ENCODE results near the gene NFKB1.

Gene NFKB1

DNA sequence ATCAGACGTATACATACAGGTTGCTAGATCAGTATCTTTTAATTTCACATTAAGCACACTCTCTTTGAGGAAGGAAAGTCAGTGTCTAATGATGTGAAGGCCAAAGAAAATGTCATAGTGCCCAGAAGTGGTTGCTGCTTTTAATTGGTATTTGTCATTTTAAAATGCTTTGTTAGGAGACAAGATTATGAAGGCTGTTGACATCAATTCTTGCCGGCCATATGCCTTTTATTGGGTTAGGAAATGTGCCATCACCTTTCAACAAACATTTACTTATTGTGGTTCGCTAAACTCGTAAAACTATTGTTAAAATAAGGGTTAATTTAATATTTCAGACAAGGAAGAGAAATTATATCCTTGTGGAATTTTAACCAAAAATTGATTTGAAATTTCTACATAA, 32.2 kb downstream of the NFKB1 start:
- no peak for DNase-seq

DNA sequence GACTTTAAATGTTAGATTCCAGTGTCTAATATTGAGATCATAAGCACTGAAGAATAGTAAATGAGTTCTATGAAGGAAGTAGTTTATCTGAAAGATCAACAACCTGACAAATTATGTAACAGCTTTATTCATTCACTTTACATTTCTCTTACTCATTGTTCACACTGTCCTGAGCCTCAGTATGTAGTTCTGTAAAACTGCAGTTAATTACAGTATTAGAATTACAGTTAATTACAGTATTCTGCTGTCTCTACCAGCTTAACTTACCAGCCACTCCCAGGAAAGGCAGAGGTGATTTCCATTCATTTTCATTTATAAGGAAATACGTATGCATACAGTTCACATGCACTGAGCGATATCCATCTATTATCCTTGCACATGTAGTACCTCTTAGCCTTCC, 32.7 kb downstream of the NFKB1 start:
- DNase-seq: no peak

DNA sequence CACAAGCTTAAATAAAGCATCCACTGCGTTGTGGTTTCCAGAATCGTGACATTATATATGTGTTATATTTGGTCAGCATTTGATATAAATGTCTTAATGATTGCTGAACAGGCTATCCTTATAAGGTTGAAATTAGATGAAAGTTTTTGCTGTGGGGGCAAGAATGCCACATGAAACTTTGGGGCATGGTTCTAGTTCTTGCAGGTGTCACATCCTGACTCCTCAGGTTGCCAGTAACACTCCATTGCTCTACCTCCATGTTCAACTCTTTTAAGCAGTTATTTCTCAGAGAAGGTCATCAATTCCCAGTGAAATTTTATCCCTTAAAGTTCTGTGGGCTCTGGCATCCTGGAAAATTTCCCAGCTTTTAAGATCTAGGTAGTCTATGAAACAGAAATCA, 33.7 kb downstream of the NFKB1 start:
- no peak for DNase-seq

DNA sequence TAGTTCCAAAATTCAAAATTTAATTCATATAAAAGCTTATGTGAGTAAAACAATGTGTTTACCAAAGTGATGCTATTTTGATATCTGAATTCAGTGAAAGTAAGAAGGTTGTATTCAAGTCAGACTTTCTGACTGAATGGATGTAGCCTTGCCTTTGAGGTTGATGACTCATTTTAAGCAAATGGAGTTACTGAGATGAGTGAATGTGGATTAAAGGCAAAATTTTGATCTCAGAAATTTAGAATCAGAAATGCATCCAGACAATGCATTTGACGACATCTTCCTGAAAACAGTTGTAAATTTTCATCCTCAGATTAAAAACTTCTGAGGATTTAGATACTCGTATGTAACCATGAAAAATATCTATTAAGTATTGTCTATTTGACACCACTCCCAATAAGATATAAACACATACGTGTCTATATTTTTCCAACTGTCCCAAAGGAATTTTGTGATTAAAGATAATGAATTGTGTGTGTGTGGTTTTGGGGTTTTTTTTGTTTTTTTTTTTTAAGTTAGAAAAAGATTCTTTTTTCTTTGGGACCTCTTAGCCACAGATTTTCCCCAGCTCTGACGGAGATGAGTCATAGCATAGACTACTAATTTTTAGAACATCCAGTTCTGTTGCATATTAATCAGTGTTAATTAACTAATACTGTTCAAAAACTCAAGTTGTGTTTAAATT, 34.4 kb downstream of the NFKB1 start:
- DNase-seq: no peak

GRCh38 chr4:102536768-102537167, 35.6 kb downstream of the NFKB1 start:
- DNase-seq: no peak

DNA sequence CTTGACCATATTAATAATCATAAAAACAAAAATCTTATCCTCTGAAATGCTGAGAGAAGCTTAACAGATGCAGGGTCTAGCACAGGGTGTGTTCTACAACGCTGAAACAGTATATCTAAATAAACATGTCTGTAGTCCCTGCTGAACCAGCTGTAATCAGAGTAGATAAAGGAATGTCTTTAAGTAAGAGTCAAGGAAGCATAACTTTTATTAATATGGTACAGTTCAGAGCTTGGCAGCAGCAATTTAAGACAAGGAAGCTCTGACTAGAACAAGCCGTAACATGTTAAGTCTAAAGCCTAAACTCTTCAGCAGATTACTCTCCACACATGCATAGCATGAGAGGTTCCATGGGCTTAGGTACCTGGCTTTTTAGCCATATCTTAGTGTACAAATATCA, 36.1 kb downstream of the NFKB1 start:
- DNase-seq: no peak

DNA sequence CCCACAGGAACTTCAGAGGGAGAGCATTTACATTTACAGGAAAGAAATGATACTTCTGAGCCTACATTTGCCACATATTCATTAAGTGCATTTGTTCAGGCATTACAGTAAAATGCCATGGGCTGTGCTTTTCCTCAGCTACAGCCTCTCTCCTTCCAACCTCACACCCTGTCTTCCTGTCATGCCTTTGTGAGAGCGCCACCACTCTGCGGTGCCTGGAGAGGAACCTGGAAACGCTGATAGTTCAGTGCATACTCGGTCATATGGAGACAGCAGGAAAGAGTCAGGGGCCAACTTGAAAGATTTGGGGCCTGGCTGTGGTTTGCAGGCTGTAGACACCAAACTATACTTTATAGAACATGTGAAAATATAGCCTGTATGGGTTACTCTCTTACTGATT, 40.5 kb downstream of the NFKB1 start:
- DNase-seq: peak; percentile 11

GRCh38 chr4:102543030-102543928, 42.1 kb downstream of the NFKB1 start:
- no peak for DNase-seq

- DNase-seq: no peak
Observed at GRCh38 chr4:102546635-102547034, 45.5 kb downstream of the NFKB1 start.

DNA sequence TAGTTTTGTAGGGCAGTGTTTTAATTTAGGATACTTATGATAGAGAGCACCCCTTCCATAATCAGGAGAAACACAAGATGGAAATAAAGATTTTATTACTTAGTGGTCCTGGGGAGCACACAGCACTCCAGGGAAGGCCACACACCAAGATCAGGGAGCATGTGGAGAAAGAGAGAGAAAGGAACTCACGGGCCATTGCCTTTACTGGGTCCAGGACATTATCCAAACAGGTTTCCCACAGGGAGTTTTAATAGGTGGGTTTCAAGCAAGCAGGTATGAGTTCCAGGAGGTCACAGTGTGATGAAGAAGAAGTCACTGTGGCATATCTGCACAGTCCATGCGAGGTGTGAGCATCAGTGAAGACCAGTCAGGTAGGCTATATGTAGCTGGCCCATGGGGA, 46.8 kb downstream of the NFKB1 start:
- no peak for DNase-seq

- no peak for DNase-seq
Observed at GRCh38 chr4:102551958-102552565, 50.9 kb downstream of the NFKB1 start.

DNA sequence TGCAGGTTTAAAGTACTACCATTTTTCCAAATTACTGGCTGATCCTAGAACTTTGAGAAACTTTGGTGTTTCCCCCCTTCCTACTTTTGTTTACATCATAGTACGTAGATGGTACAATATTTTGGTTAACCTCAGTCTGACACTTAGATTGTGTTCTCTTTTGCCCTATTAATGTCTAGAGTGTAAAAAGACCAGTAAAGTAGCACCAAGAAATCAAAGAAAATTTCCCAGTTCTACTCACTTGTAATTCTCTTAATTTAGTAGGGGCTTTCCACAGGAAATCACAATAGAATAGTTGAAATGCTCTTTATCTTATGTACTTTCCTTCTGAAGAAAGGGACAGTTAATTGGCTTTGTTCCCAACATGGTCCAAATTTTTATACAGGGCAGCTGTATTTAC, 51.6 kb downstream of the NFKB1 start:
- no peak for DNase-seq

GRCh38 chr4:102553982-102554381, 52.8 kb downstream of the NFKB1 start:
- DNase-seq: no peak

GRCh38 chr4:102554482-102554881, 53.3 kb downstream of the NFKB1 start:
- DNase-seq: no peak

DNA sequence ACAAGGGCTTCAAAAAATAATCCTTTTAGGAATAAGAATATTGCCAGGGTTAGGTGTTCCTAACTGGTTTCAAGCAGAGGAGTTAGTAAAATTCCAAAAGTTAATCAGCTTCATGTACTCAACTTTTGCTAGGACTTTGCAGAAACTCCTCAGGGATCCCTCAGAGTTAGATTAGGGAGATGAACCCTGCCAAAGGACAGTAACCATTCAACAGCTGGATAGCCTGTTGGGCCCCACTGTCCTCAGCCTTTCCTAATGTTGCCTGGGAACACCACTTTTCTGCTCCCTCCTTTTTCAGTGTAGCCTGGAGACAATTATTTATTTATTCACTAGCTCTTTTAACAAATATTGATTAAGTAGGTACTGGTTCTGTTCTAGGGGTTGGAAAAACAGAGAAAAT, 53.8 kb downstream of the NFKB1 start:
- DNase-seq: no peak

DNA sequence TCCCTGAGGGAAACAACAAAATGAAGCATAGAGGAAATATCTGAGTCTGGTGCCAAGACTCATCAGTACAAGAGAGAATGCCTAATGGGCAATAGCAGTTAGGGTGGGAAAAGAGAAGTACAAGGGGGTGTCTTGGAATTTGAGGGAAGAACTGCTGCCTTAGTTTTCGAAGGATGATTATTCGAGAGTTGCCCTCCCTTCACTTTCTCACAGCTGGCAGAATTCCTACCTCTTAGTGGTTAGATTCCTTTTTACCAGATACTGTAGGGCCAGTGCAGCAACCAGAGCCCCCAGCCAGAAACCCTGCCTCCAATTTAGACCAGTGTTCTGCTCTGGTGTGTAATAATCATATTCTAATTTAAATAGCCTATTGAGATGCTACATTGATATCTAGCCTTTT, 56.5 kb downstream of the NFKB1 start:
- no peak for DNase-seq

- DNase-seq: no peak
Observed at GRCh38 chr4:102560115-102560514, 59.0 kb downstream of the NFKB1 start.

- DNase-seq: no peak
Observed at GRCh38 chr4:102560571-102561341, 59.6 kb downstream of the NFKB1 start.

DNA sequence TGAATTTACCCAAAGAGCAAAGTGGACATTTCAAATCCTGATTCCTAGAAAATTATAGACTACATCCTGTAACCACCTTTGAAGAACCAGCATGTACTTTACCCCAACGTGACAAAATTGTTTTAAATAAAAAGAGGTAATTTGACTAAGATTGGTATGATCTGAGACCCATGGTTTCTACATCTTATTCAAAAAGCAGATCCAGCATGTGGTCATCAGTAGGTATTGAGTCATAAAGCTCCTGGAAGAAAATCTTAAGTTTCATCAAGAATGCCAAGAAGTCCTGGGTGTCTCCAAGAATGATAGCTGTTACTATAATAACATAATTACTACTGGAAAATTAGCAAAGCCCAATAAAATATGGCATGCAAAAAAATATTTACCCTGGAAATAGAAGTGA, 61.8 kb downstream of the NFKB1 start:
- no peak for DNase-seq

GRCh38 chr4:102564399-102565059, 63.4 kb downstream of the NFKB1 start:
- no peak for DNase-seq

GRCh38 chr4:102565696-102566095, 64.5 kb downstream of the NFKB1 start:
- DNase-seq: no peak

- DNase-seq: no peak
Observed at GRCh38 chr4:102566426-102566825, 65.3 kb downstream of the NFKB1 start.

- DNase-seq: no peak
Observed at GRCh38 chr4:102567427-102567826, 66.3 kb downstream of the NFKB1 start.

Measured in DMS53 (cell line).